ENCODE data around the gene CSTA.

Gene CSTA

GRCh38 chr3:122343654-122344053 is 18.6 kb downstream of the CSTA start:
- no peaks in the 10 kb centered on the region for H3K36me3 ChIP-seq (ENCODE audit: control insufficient read depth, insufficient read depth, low read length)
- no peak for DNase-seq (ENCODE audit: extremely low read depth, insufficient read length)
- no peak for TF ChIP-seq CTCF (IDR thresholded peaks at IDR 0.05; ENCODE audit: insufficient read depth, low read length, poor library complexity, severe bottlenecking)

GRCh38 chr3:122349171-122349570 is 24.1 kb downstream of the CSTA start:
- no peaks in the 10 kb centered on the region for H3K27me3 ChIP-seq (replicated peaks; ENCODE audit: control insufficient read depth, insufficient read depth, low read length)
- no peak for TF ChIP-seq CTCF (IDR thresholded peaks at IDR 0.05; ENCODE audit: insufficient read depth, low read length, poor library complexity, severe bottlenecking)
- no peak overlapping the region for H3K4me3 ChIP-seq (replicated peaks; ENCODE audit: low read depth, low read length)
- H3K36me3 ChIP-seq (ENCODE audit: control insufficient read depth, insufficient read depth, low read length), result no peaks in the 10 kb centered on the region
- DNase-seq (ENCODE audit: extremely low read depth, insufficient read length), result no peak

More at GRCh38 chr3:122343654-122344053, 18.6 kb downstream of the CSTA start:
- Histone ChIP-seq H3K4me3 (replicated peaks; ENCODE audit: low read depth, low read length) (no peak overlapping the region), H3K27me3 (replicated peaks; ENCODE audit: control insufficient read depth, insufficient read depth, low read length) (no peaks in the 10 kb centered on the region)

DNA sequence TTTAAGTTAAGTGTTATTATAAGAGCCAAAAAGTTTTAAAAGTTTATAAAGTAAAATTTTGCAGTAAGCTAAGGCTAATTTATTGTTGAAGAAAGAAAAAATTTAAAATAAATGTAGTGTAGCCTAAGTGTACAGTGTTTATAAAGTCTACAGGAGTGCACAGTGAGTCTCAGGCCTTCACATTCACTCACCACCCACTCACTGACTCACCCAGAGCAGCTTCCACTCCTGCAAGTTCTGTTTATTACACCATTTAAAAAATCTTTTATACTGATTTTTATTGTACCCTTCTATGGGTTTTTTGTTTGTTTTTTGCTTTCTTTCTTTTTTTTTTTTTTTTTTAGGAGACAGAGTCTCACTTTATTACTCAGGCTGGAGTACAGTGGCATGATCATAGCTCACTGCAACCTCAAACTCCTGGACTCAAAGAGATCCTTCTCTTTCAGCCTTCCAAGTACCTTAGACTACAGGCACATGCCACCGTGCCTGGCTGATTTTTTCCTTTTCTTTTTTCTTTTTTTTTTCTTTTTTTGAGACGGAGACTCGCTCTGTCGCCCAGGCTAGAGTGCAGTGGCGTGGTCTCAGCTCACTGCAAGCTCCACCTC is 25.9 kb downstream of the CSTA start:
- Histone ChIP-seq H3K27me3 (replicated peaks; ENCODE audit: control insufficient read depth, insufficient read depth, low read length) (no peaks in the 10 kb centered on the region), H3K4me3 (replicated peaks; ENCODE audit: low read depth, low read length) (no peak overlapping the region), H3K36me3 (ENCODE audit: control insufficient read depth, insufficient read depth, low read length) (no peaks in the 10 kb centered on the region)
- no peak for DNase-seq (ENCODE audit: extremely low read depth, insufficient read length)
- no peak for TF ChIP-seq CTCF (IDR thresholded peaks at IDR 0.05; ENCODE audit: insufficient read depth, low read length, poor library complexity, severe bottlenecking)

DNA sequence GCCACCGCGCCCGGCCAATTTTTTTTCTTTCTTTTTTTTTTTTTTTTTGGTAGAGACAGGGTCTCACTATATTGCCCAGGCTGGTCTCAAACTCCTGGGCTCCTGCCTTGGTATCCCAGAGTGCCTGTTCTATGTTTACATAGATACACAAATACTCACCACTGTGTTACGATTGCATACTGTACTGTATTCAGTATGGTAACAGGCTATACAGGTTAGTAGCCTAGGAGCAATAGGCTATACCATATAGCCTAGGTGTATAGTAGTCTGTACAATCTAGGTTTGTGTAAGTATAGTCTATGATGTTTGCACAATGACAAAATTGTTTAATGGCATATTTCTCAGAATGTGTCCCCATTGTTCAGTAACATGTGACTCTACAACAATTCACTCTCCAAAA is 26.6 kb downstream of the CSTA start:
- Histone ChIP-seq H3K36me3 (ENCODE audit: control insufficient read depth, insufficient read depth, low read length) (no peaks in the 10 kb centered on the region), H3K27me3 (replicated peaks; ENCODE audit: control insufficient read depth, insufficient read depth, low read length) (no peaks in the 10 kb centered on the region), H3K4me3 (replicated peaks; ENCODE audit: low read depth, low read length) (no peak overlapping the region)
- TF ChIP-seq CTCF (IDR thresholded peaks at IDR 0.05; ENCODE audit: insufficient read depth, low read length, poor library complexity, severe bottlenecking), result no peak
- no peak for DNase-seq (ENCODE audit: extremely low read depth, insufficient read length)

DNA sequence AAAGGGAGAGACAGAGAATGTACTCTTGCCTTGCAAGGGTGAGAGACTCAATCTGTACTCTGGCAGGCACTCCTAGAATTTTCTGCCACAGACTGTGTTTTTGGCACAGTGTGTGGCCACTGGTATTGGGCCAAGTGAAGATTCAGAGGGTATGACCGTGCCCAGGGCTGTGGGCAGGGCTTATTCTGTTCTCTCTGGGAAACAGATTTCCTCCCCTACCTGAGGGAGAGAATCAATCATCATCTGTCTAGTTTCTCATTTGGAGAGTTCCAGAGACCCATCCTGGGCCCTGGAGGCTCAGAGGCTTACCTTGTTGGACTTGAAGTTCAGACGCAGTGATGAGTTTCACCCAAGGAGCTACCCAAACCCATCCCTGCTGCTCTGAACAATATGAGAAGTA is 28.2 kb downstream of the CSTA start:
- Histone ChIP-seq H3K36me3 (ENCODE audit: control insufficient read depth, insufficient read depth, low read length) (no peaks in the 10 kb centered on the region; the same call in 1 of the 2 replicates), H3K27me3 (replicated peaks; ENCODE audit: control insufficient read depth, insufficient read depth, low read length) (no peaks in the 10 kb centered on the region), H3K4me3 (replicated peaks; ENCODE audit: low read depth, low read length) (no peak overlapping the region)
- no peak for DNase-seq (ENCODE audit: extremely low read depth, insufficient read length)
- no peak for TF ChIP-seq CTCF (IDR thresholded peaks at IDR 0.05; ENCODE audit: insufficient read depth, low read length, poor library complexity, severe bottlenecking)

GRCh38 chr3:122353893-122354401 is 28.9 kb downstream of the CSTA start:
- Histone ChIP-seq H3K36me3 (ENCODE audit: control insufficient read depth, insufficient read depth, low read length) (no peaks in the 10 kb centered on the region; the same call in 1 of the 2 replicates), H3K4me3 (replicated peaks; ENCODE audit: low read depth, low read length) (no peak overlapping the region), H3K27me3 (replicated peaks; ENCODE audit: control insufficient read depth, insufficient read depth, low read length) (no peaks in the 10 kb centered on the region)
- no peak for DNase-seq (ENCODE audit: extremely low read depth, insufficient read length)
- TF ChIP-seq CTCF (IDR thresholded peaks at IDR 0.05; ENCODE audit: insufficient read depth, low read length, poor library complexity, severe bottlenecking), result no peak
